ENCODE results near the gene AKAP6. TPM values are rescaled to one million over a fixed set of nuclear protein-coding genes. Genes with fewer than 3 reads are reported as not detected.

The AKAP6 gene
- total and polyA plus RNA-seq, 8 donors: 3.7 to 7.2 (median 6.0) TPM

GRCh38 chr14:32696325-32697091 lies 367.4 kb downstream of the AKAP6 start:
- no peak overlapping the region for H3K27ac ChIP-seq
- intact Hi-C loops (cut with DNase I): no loop called here
- TF ChIP-seq CTCF (IDR thresholded peaks at IDR 0.05): no peak

GRCh38 chr14:32697114-32697513 lies 368.0 kb downstream of the AKAP6 start:
- DNase-seq: no peak
- H3K27ac ChIP-seq: no peak overlapping the region
- no peaks in the 10 kb centered on the region for H3K4me1 ChIP-seq
- H3K4me3 ChIP-seq: no peak overlapping the region
- ATAC-seq: no peak
- H3K36me3 ChIP-seq: no peaks in the 10 kb centered on the region
- no peaks in the 10 kb centered on the region for H3K27me3 ChIP-seq
- intact Hi-C loops (cut with DNase I): no loop called here
- H3K9me3 ChIP-seq: no peaks in the 10 kb centered on the region
- TF ChIP-seq CTCF (IDR thresholded peaks at IDR 0.05): no peak

More at GRCh38 chr14:32696325-32697091, 367.4 kb downstream of the AKAP6 start:
- Histone ChIP-seq H3K9me3 (no peaks in the 10 kb centered on the region), H3K36me3 (no peaks in the 10 kb centered on the region), H3K4me3 (no peak overlapping the region), H3K4me1 (no peaks in the 10 kb centered on the region), H3K27me3 (no peaks in the 10 kb centered on the region)
- DNase-seq (no peak), ATAC-seq (no peak)

- no peaks in the 10 kb centered on the region for H3K9me3 ChIP-seq
- intact Hi-C loops (cut with DNase I): no loop called here
- no peak overlapping the region for H3K4me3 ChIP-seq
- H3K36me3 ChIP-seq: no peaks in the 10 kb centered on the region
- H3K4me1 ChIP-seq: peaks cover 0 to 6% of the 10 kb centered on the region in 2 donors
- DNase-seq (no peak), ATAC-seq (no peak)
- no peak overlapping the region for H3K27ac ChIP-seq
- TF ChIP-seq CTCF (IDR thresholded peaks at IDR 0.05): no peak
- H3K27me3 ChIP-seq: no peaks in the 10 kb centered on the region
These were observed 368.6 kb downstream of the AKAP6 start for GRCh38 chr14:32697704-32698103.

- Histone ChIP-seq H3K36me3 (no peaks in the 10 kb centered on the region), H3K27ac (no peak overlapping the region), H3K4me3 (no peak overlapping the region), H3K27me3 (no peaks in the 10 kb centered on the region), H3K4me1 (peaks cover 0 to 9% of the 10 kb centered on the region in 2 donors), H3K9me3 (no peaks in the 10 kb centered on the region)
- ATAC-seq (no peak), DNase-seq (no peak)
- intact Hi-C loops (cut with DNase I): no loop called here
- no peak for TF ChIP-seq CTCF (IDR thresholded peaks at IDR 0.05)
These were observed 369.7 kb downstream of the AKAP6 start for GRCh38 chr14:32698831-32699230.

GRCh38 chr14:32701475-32701874 lies 372.4 kb downstream of the AKAP6 start:
- DNase-seq (no peak), ATAC-seq (no peak)
- Histone ChIP-seq H3K9me3 (no peaks in the 10 kb centered on the region), H3K27ac (no peak overlapping the region), H3K27me3 (no peaks in the 10 kb centered on the region), H3K4me1 (peaks cover 0 to 9% of the 10 kb centered on the region in 2 donors), H3K4me3 (no peak overlapping the region), H3K36me3 (no peaks in the 10 kb centered on the region)
- intact Hi-C loops (cut with DNase I): no loop called here
- TF ChIP-seq CTCF (IDR thresholded peaks at IDR 0.05): no peak
